ENCODE data around the gene RAPH1. TPM values are rescaled to one million over a fixed set of nuclear protein-coding genes. Genes with fewer than 3 reads are reported as not detected.

RAPH1 gene
- total RNA-seq, 1 donor from 2014 or later, result 21.7 TPM

DNA sequence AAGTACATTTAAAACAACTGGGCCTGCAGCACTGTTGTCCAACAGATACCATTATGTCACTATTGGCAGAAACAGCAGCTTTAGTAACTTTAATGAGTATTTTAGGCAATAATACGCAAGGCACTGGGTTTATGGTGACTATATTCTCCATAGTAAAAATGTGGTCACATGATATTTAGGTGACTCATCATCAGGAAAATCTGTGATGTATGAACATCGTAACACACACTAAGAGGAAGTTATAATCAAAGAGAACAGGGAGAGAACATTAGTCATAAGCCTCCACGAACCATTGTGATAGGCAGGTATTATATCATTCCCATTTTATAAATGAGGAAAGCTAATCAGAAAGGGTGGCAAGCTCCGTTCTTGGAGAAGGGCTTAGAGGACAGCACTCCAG is 36.9 kb downstream of the RAPH1 start:
- Mint-ChIP-seq H3K27me3 (no peaks in the 10 kb centered on the region), H3K4me3 (ENCODE audit: low read depth) (no peak overlapping the region), H3K4me1 (ENCODE audit: low read depth) (no peaks in the 10 kb centered on the region), H3K27ac (no peak overlapping the region), H3K9me3 (ENCODE audit: low read depth) (no peaks in the 10 kb centered on the region), H3K36me3 (ENCODE audit: insufficient read depth) (peaks cover 4% of the 10 kb centered on the region)
- no peak for DNase-seq (ENCODE audit: low spot score, unreplicated experiment)
- TF ChIP-seq, protein P1, sequence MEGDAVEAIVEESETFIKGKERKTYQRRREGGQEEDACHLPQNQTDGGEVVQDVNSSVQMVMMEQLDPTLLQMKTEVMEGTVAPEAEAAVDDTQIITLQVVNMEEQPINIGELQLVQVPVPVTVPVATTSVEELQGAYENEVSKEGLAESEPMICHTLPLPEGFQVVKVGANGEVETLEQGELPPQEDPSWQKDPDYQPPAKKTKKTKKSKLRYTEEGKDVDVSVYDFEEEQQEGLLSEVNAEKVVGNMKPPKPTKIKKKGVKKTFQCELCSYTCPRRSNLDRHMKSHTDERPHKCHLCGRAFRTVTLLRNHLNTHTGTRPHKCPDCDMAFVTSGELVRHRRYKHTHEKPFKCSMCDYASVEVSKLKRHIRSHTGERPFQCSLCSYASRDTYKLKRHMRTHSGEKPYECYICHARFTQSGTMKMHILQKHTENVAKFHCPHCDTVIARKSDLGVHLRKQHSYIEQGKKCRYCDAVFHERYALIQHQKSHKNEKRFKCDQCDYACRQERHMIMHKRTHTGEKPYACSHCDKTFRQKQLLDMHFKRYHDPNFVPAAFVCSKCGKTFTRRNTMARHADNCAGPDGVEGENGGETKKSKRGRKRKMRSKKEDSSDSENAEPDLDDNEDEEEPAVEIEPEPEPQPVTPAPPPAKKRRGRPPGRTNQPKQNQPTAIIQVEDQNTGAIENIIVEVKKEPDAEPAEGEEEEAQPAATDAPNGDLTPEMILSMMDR (IDR thresholded peaks at IDR 0.05; ENCODE audit: unreplicated experiment), result no peak

DNA sequence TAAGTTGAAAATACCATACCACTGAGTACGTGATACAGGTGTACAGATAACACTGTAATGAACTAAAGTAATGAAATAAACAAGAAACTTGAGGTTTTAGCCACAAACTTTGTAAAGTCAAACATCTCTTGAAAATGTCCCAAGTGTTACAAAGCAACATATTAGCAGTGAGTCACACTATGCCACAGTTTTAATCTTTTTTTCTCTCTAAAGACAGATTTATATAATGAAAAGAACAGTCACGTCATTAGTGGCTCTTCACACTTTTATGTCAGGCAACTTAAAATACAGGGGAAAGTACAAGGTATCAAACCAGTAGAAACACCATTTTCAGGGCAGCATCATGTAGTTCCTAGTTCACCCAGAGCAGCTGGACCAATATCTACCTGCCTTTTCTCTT is 42.1 kb downstream of the RAPH1 start:
- Mint-ChIP-seq H3K27me3 (no peaks in the 10 kb centered on the region), H3K4me3 (ENCODE audit: low read depth) (no peak overlapping the region), H3K9me3 (ENCODE audit: low read depth) (no peaks in the 10 kb centered on the region), H3K4me1 (ENCODE audit: low read depth) (no peaks in the 10 kb centered on the region), H3K27ac (no peak overlapping the region), H3K36me3 (ENCODE audit: insufficient read depth) (peaks cover 5% of the 10 kb centered on the region)
- DNase-seq (ENCODE audit: low spot score, unreplicated experiment), result no peak
- TF ChIP-seq, protein P1 (IDR thresholded peaks at IDR 0.05; ENCODE audit: unreplicated experiment), result no peak

DNA sequence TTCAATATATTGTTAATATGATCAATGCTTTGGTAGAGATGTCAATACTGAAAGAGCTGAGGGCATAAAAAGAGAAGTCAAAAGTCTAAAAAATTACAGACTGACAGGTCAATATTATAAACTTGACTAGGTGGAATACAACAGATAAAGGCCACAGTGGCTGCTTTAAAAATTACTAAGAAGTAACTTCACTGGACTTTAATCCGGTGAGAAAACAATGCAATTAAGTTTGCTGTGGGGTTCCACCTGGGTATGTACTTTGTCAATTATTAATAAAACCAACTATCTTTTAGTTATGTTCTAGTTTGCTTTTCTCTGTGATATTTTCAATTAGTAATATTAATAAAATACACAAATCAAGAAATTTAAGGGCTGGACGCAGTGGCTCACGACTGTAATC is 44.7 kb downstream of the RAPH1 start:
- Mint-ChIP-seq H3K27ac (no peak overlapping the region), H3K36me3 (ENCODE audit: insufficient read depth) (peaks cover 7% of the 10 kb centered on the region), H3K27me3 (no peaks in the 10 kb centered on the region), H3K9me3 (ENCODE audit: low read depth) (no peaks in the 10 kb centered on the region), H3K4me3 (ENCODE audit: low read depth) (no peak overlapping the region), H3K4me1 (ENCODE audit: low read depth) (no peaks in the 10 kb centered on the region)
- no peak for DNase-seq (ENCODE audit: low spot score, unreplicated experiment)
- TF ChIP-seq, protein P1 (IDR thresholded peaks at IDR 0.05; ENCODE audit: unreplicated experiment), result no peak

DNA sequence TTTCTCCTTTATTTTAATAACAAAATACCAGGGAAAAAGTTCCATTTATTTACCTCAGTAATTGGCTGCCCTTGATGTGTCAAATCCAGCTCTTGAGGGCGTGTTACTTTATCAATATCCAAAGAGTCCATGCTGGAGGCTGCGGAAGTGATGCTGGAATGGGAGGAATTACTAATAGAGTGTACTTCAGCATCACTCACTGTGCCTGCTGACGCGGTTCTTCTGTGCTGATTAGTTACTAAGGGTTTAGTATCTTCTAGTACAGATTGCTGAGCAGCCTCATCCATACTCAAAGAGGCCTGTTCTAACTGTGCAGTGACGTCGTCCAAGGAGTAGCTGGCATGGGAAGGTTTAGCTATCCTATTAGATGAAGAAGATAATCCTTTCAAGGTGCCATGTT is 45.6 kb downstream of the RAPH1 start:
- no peak overlapping the region for H3K4me3 Mint-ChIP-seq (ENCODE audit: low read depth)
- H3K36me3 Mint-ChIP-seq (ENCODE audit: insufficient read depth), result peaks cover 6% of the 10 kb centered on the region
- no peaks in the 10 kb centered on the region for H3K9me3 Mint-ChIP-seq (ENCODE audit: low read depth)
- H3K27me3 Mint-ChIP-seq, result no peaks in the 10 kb centered on the region
- TF ChIP-seq, protein P1 (IDR thresholded peaks at IDR 0.05; ENCODE audit: unreplicated experiment), result no peak
- no peak overlapping the region for H3K27ac Mint-ChIP-seq
- no peak for DNase-seq (ENCODE audit: low spot score, unreplicated experiment)
- no peaks in the 10 kb centered on the region for H3K4me1 Mint-ChIP-seq (ENCODE audit: low read depth)

DNA sequence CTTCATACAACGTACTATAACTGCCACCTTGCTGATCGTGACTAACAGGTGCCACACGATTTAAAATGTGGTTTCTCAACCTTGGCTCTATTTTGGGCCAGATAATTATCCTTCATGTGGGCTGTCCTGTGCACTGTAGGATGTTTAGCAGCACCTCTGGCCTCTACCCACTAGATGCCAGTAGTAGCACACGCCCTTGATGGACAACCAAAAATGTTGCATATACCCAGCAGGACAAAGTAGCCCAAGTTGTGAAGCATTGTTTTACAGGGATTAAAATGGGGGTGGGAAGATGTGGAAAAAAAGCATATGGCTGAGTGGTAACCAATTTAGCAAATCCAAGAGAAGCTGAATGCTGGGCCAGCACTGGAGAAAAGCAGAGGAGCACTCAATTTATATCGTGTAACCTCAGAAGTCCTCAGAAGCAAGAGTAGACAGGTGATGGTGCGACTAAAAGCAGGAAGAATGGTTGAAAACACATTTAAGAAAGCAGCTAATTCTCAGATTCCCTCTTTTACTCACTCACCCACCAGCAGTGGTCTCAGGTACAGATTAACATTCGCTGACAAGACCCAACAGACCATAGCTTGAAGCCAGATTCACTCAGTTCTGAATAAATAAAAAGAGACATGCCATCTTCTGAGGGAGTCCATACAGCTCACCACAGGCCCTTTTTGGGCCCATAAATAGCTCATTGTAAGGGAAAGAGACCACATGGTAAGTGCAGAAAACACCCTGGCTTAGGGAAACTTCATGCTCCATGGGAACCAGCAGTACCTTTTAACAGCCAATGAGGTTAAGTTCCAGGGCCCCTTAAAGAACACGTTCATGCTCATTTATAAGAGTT is 50.6 kb downstream of the RAPH1 start:
- no peak for DNase-seq (ENCODE audit: low spot score, unreplicated experiment)

More for the DNA sequence above, 50.6 kb downstream of the RAPH1 start:
- Mint-ChIP-seq H3K27me3 (no peaks in the 10 kb centered on the region), H3K4me3 (ENCODE audit: low read depth) (no peak overlapping the region), H3K4me1 (ENCODE audit: low read depth) (no peaks in the 10 kb centered on the region), H3K9me3 (ENCODE audit: low read depth) (no peaks in the 10 kb centered on the region), H3K27ac (no peak overlapping the region), H3K36me3 (ENCODE audit: insufficient read depth) (peaks cover 4% of the 10 kb centered on the region)
- TF ChIP-seq, protein P1 (IDR thresholded peaks at IDR 0.05; ENCODE audit: unreplicated experiment), result peak; percentile 52
